DMS 273 treated with DMSO at 0.1 percent for 48 hours (cell line): ENCODE results near the gene SDF4.
"Not testable (repeated sequence)": the region's sequence is repeated elsewhere in the genome, so short reads cannot be mapped to it uniquely, and the experiment has no call there.

ENCODE experiments used
- DNase-seq: peaks from one replicate; lab custom pipeline; 2025; lab: John Stamatoyannopoulos, UW

The SDF4 gene

DNA sequence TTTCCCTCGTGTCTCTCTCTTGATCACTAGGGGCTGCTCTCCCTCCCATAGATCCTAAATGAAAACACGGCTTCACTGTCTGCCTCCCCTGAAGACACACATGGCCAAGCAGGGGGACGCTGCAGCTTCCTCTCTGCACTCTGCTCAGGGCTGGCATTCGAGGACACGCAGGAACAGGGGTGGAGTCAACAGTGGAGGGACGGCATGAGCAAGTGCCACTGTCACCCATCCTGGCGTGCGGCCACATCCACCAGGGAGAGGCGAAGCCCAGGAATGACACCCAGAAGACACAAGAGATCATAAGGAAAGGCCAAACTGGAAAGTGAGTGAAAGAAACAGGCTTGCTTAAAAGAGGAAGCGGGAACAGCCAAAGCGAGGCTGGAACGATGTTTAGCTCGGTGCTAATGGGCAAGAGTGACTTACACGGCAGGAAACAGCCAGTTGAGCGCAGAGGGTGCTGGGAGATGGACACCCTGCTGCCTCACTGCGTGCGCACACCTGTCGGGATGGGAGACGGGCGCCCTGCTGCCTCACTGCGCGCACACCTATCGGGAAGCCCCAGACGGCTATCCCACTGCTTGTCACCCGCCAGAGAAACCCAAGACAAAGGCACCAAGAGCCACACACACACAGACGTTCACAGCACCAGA, 28.3 kb upstream of the SDF4 start:
- DNase-seq, result no peak

DNA sequence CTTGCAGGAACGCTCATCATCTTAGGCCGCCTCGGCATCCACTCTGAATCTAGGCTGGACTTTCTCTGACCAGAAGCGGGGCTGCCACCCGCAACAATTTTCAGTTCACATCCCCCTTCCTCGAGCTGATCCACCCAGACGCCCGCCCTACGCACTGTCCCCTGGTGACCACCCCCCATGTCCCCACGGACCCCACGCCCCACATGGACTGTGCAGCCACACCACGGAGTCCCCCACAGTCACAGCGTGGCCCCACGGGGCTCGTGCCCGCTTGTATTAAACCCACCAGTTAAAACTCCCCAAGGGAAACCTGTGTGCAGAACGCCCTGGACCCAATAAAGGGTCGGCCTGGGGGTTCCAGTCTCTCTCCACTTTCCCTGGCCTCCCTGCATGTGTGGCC, 27.7 kb upstream of the SDF4 start:
- no peak for DNase-seq

DNA sequence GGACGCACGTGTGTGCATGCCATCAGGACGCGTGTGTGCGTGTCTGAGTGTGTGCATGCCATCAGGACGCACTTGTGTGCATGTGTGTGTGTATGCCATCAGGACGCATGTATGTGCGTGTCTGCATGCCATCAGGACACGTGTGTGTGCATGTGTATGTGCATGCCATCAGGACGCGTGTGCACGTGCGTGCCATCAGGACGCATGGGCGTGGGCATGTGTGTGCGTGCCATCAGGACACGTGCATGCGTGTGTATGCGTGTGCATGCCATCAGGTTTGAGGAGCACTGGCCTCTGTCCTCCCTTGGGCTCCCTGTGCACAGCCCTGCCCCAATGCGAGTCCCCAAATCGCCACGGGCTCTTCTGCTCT, 27.3 kb upstream of the SDF4 start:
- no peak for DNase-seq

DNA sequence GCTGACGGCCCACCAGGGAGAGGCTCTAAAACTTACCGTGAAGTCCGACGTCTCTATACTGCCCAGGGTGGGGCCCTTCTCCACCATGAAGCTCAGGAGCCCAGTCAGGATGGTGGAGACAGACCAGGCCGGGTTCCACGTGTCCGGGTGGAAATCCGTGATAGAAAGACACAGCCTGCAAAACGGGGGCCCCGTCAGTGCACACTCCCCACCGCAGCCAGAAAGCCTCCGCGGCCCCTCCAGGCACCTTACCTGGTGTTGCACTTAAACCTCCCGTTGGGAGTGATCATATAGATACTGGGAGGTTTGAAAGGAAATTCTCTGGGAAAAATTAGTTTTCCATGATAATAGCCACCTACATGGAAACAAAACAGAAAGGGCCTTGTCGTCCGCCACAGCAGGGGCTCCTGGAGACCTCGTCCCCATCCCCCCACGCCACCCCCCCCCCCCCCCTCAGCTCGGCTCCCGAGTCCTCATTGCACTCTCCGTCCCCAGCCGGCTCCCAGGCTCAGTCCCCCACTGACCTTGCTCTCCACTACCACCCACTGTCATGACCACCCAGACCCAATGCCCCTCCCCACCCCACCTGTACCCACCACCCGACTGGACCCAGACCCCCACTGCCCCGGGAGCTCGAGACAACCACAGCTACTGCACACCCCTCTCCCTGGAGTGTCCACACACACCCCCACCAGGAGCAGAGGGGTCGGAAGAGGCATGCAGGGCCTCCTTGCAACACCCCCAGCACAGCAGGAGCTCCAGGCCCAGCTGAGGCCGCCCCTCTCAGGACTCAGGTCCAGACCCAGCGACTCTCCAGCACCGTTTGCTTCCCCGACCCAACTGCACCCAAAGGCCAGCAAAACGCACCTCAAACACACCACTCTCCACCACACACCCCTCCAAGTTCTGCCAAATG, 25.4 kb upstream of the SDF4 start:
- DNase-seq, result no peak

DNA sequence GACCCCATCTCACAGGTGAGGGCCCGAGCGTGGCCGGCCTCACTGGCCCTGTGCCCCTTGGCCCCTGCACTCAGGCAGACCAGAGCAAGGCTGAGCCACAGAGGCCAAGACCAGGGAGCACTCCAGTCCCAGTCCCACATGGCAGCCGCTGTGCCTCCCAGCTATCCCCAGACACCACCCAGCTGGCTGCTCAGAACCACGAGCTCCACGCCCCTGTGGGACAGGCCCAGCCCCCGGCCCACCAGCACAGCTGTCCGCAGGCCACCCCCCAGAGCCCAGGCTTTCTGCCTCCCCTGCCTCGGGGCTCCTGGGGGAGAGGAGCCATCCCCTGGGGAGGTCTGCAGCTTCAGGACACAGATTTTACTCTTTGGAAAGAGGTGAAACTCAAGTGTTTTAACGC, 23.8 kb upstream of the SDF4 start:
- DNase-seq, result no peak

DNA sequence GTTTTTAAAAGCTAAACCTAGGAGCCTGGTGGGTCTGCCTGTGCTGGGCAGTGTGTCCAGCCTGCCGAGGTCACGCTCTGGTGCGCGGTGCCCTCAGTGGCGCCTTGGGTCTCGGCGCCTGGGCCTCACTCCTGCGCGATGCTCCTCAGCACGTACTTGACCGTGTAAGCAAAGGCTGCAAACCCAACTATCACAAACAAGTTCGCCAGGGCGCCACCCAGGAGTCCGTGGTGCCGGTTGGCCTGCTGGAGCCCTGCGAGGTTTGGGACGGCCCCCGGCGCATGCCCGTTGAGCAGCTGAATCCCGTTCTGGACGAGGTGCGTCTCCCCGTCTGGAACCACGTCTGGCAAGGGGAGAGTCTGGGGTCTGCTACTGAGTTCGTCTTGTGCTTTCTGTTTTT, 23.3 kb upstream of the SDF4 start:
- DNase-seq, result no peak

DNA sequence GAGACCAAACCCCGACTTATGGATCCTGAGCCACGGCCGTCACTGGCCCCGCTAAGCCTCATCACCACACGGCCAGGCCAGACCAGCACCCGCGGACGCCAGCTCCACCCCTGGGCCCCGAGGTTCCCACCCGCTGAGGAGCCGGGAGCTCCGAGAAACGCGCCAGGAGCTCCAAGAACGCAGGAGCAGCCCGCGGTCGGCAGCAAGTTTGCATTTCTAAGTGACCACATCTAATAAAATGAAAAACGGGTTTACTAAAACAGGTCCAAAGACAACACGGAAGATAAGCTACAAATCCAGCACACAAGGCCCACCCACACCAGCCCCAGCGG, 22.8 kb upstream of the SDF4 start:
- DNase-seq, result no peak

DNA sequence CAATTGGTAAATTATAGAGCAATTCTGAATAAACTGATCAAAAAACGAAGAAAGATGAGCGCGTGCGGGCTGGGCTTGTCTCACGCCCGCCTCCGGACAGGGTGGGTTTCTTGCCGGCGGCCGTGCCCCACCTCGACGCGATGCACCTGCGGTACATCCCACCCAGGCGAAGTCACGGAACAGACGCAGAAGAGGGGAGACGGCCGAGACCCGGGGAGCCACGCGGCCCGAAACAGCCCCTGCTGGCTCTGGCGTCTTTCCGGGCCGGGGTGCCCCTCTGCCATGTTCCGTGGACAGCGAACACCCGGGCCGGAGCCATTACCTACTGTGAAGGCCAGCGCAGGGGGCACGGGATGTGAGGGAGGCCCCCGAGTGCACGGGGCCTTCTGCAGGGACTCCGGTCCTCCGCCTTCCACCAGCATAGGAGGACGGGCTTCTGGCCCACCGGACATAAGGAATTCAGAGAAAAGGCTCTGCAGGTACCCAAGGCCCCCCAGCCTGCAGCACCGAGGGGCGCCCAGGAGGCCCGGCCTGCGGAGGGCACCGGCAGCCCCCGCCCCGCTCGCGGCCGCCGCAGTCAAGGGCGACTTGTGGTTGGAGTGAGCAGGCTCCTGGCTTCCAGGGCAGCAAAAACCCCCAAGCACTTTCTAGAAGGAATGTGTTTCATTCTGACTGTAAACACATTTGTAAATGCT, 22.3 kb upstream of the SDF4 start:
- DNase-seq, result no peak

DNA sequence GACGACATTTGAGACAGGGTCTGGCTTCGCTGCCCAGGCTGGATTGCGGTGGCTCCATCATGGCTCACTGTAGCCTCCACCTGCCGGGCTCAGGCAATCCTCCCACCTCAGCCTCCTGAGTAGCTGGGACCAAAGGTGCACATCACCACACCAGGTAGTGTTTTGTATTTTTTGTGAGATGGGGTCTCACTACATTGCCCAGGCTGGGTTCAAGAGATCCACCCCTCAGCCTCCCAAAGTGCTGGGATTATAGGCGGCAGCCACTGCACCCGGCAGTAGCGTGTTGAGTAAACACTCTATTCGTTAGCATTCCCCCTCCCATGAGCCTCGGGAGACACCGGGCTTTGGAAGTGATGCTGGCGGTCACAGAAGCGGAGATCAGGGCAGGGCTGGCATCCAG, 21.5 kb upstream of the SDF4 start:
- DNase-seq, result no peak

DNA sequence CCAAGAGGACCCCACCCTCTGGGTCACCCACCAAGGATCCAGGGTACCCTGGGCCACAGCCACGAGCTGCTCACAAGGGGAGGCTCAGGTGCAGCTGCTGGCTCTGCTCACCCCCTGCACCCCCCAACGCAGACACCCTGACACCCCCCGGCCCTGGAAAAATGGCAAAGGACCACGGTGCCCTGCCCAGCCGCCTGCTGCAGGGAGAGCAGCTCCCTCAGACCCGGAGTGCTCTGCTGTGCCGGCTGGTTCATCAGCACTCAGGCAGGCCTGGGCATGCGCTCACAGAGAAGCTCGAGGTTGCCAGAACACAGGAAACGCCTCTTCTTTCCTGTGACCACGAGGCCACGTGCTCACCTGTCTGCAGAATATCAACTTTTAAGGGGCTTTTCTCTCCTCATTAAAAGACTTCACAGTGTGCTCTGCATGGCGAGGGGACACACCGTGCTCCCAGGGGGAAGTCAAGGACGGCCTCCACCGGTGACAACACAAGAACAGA, 19.0 kb upstream of the SDF4 start:
- no peak for DNase-seq

DNA sequence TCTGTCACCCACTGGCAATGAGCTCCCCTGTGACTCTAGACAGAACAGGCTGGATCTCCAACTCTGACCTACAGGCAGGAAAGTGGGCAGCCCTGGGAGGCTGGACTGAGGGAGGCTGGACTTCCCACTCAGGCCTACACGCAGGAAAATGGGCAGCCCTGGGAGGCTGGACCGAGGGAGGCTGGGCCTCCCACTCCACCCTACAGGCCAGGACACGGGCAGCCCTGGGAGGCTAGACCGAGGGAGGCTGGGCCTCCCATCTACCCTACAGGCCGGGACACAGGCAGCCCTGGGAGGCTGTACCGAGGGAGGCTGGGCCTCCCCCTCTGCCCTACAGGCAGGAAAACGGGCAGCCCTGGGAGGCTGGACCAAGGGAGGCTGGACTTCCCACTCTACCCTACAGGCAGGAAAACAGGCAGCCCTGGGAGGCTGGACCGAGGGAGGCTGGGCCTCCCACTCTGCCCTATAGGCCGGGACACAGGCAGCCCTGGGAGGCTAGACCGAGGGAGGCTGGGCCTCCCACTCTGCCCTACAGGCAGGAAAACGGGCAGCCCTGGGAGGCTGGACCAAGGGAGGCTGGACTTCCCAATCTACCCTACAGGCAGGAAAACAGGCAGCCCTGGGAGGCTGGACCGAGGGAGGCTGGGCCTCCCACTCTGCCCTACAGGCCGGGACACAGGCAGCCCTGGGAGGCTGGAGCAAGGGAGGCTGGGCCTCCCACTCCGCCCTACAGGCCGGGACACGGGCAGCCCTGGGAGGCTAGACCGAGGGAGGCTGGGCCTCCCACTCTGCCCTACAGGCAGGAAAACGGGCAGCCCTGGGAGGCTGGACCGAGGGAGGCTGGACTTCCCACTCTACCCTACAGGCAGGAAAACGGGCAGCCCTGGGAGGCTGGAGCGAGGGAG, 16.5 kb upstream of the SDF4 start:
- DNase-seq, result not testable (repeated sequence)

DNA sequence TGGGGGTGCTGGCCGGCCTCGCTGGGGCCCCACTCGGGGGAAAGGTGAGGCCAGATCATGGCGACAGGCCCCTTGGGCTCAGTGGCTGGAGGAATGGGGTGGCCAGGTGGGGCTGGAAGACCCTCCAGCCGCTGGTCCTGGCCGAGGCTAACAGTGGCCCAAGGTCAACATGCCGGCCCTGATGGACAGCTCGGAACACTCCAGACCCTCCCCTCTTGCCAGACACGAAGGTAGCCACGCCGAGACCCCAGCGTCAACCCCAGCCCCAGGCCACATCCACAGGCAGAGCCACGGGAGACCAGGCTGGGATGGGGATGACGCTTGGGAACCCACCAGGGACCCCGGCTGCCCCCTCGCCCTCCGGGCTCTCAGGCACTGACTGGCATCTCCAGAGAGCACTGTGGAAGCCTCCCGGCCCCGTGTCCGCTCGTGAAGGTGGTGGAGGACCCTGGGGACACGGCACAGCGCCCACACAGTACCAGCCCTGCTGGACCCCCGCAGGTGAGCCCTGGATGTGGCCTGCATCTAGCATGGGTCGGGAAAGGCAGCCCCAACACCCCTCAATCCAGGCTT, 15.6 kb upstream of the SDF4 start:
- DNase-seq, result no peak

DNA sequence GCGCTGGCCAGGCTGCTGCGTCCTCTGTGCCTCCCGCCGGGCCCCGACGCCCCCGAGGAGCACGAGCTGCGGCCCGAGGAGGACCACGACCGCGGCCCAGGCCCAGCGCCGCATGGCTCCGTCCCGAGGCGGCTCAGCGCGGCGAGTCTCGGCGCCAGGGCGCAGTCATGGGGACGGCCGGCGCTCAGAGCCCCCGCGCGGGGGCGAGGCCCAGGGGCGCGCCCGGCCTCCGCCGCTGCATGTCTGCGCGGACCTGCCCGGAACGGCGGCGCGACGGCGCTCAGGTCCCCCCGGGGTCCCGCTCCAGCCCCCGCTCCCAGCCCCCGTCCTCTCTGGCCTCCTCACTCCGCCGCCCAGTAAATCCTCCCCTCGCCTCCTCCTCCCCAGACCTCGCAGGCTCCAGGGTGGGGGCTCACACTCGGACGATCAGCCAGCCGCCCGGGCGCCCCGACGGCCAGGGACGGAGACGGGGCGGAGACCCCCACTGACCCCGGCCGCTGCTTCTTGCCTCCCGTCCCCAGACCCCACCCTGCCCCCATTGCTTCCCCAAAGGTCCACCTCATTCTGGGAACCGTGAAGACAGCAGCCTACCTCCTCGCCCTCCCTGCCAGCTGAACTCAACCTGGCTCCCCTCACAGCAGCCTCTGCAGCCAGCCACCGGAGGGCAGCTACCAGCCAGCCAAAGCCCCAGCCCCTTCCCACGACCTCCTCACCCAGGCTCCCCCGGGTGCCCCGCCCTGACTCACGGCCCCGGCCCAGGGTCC, 15.0 kb upstream of the SDF4 start, which contains the start of gene C1QTNF12:
Gene C1QTNF12 (minus strand): TSS at position 146 of the 764 bp plus-strand sequence. CDS start 32 bp downstream, at position 114.
- DNase-seq, result no peak

DNA sequence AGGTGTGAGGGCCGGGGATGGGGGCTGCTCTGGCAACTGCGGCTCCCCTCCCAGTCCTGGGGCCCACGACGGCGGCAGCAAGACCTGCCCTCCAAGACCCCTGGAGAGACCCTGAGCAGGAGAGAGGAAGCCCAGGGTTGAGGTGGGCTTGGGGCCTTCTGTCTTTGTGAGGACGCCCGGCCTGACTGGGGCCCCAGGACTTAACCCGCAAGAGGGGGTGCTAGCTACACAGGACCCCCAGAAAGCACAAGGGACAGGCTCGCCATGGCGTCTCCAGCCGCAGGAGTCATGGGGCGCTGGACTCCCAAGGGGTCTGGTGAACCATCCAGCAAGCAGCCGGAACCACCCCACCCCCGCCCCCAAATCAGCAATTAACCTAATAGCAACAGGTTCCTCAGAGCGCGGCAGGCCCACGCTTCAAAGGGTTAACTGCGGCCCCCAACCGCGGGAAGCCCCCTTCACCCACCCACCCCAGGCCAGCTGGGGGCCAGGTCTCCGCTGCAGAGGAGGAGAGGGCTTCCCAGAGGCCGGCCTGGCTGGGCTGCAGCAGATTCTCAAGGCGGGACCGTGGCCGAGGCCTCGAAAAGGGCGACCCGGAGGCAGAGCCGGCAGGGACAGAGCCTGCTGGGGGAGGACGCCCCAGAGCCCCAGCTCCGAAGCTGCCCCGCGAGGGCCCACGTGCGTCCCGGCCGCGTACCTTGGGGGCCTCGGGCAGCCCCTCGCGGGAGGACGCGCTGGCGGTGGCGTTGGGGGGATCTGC, 14.2 kb upstream of the SDF4 start:
- no peak for DNase-seq

DNA sequence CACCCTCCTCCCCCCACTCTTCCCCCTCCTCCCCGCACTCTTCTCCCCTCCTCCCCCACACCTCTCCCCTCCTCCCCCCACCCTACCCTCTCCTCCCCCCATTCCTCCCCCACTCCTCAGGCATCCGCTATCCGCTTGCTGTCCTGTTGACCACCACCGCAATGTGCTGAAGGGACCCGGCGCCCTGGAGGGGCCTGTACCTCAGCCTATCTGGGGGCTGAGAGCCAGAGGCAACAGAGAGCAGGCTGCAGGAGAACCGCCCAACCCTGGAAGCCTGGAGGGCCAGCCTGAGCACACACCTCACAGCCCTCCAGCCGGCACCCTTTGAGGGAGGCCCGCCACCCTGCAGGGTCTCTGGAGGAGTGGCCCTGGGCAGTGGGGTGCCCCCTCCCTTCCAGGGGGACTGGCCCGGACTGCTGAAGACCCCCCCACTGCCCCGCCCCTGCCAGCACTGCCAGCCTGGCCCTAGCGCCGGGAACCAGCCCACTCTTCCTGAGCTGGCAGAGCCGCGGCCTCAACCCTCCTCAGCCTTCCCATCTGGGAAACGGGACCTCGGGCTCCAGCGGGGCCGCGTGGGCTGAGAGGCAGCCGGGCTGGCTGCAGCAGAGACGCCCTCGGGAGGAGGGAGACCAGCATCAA, 13.5 kb upstream of the SDF4 start:
- DNase-seq, result no peak

DNA sequence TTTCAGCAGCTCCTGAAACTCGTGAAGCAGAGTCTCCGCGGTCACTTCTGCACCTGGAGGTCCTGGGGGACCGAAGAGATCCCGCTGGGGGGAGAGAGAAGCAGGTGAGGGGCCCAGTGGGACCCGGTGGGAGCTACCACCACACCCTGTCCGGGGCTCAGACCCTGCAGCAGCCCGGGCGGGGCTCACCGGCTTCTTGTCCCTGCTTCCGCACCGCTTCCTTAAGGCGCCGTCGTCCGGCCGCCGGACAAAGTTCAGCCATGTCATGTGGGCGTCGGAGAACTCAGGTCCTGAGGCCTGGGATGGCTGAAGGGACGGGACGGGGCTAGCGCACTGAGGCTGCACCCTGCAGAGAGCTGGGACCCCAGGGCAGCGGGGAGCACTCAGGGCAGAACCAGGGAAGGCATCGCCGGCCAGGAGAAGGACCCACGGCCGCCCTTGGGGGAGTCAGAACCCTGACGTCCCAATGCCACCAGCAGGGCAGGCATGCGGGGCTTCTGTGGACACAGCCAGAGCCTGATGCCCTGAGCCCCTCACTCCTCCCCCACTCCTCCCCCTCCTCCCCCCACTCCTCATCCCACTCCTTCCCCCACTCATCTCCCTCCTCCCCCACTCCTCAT, 12.5 kb upstream of the SDF4 start:
- no peak for DNase-seq

DNA sequence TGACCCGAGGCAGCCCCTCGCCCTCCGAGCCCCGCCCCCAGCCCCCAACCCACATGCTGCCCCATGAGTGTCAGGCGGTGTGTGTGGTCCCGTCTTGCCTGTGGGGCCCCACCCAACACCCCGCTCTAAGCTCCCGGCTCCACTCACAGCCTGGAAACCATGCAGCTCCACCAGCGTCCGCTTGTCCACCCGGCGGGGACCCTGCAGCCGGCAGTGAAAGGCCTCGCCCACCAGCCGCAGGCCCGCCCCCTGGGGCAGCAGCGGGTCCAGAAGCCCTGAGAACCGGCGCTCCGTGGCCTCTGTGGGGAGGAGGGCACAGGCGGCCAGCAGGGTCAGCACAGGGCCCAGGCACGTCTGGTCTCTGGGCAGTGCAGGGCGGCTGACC, 12.0 kb upstream of the SDF4 start:
- DNase-seq, result no peak

DNA sequence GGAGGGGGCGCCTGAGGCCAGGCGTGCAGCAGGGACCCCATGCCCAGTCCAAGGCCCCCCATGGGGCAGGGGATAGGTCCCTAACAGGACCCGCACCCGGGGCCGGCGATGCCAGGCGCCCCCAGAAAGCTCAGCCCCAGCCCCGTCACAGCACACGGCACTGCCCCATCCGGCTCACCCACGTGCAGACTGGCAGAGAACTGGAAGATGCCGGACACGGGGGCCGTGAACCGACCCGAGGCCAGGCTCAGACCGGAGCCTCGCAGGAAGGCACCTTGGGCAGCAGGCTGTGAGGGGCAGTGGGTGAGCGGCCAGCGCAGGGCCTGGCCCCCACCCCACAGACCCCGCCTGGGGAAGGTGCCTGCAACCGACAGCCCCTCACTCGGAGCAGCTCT, 11.5 kb upstream of the SDF4 start:
- DNase-seq, result no peak
